Endothelial cell (in vitro differentiated cells): ENCODE results near the gene FTO. TPM values are rescaled to one million over a fixed set of nuclear protein-coding genes. Genes with fewer than 3 reads are reported as not detected.
"Not testable (repeated sequence)": the region's sequence is repeated elsewhere in the genome, so short reads cannot be mapped to it uniquely, and the experiment has no call there.

Experiments used
- DNase-seq: peaks from one replicate; pipeline ENCODE4 v3.0.0; 2021; ENCODE audit warnings: low spot score
- H3K27ac Mint-ChIP-seq: one replicate; pipeline ENCODE4 v1.8.0; 2021; ENCODE audit warnings: mixed read lengths, inconsistent platforms; ENCODE audit not compliant: unreplicated experiment
- H3K27me3 Mint-ChIP-seq: one replicate; pipeline ENCODE4 v1.8.0; 2021; ENCODE audit warnings: mild to moderate bottlenecking, moderate library complexity, mixed read lengths, inconsistent platforms; ENCODE audit not compliant: unreplicated experiment
- H3K36me3 Mint-ChIP-seq: one replicate; pipeline ENCODE4 v1.8.0; 2021; ENCODE audit warnings: mild to moderate bottlenecking, low read depth, mixed read lengths, inconsistent platforms; ENCODE audit not compliant: unreplicated experiment
- H3K4me1 Mint-ChIP-seq: one replicate; pipeline ENCODE4 v1.8.0; 2021; ENCODE audit warnings: mild to moderate bottlenecking, mixed read lengths, inconsistent platforms; ENCODE audit not compliant: unreplicated experiment
- H3K4me3 Mint-ChIP-seq: one replicate; pipeline ENCODE4 v1.8.0; 2021; ENCODE audit warnings: mild to moderate bottlenecking, mixed read lengths, inconsistent platforms; ENCODE audit not compliant: unreplicated experiment
- H3K9me3 Mint-ChIP-seq: one replicate; pipeline ENCODE4 v1.8.0; 2021; ENCODE audit warnings: mixed read lengths, inconsistent platforms; ENCODE audit not compliant: unreplicated experiment
- total RNA-seq: library from RNA; stranded (reverse); fragmentation: NEBNext Ultra II Directional; extraction: Animal tissue kit (Norgen Biotek cat#: 25700); gene quantifications from one replicate; pipeline ENCODE4 v1.2.1, GENCODE V29; 2021; ENCODE audit not compliant: unreplicated experiment
- TF ChIP-seq, protein P1 (sequence below): fragments of 200-600 bp; sonication (generic); IDR thresholded peaks from one replicate; pipeline ENCODE4 v1.5.0; 2021; ENCODE audit warnings: antibody characterized with exemption; ENCODE audit not compliant: unreplicated experiment

The FTO gene
- total RNA-seq, 1 donor from 2014 or later = 83.8 TPM

GRCh38 chr16:53840456-53840855, 136.5 kb downstream of the FTO start:
- TF ChIP-seq, protein P1, sequence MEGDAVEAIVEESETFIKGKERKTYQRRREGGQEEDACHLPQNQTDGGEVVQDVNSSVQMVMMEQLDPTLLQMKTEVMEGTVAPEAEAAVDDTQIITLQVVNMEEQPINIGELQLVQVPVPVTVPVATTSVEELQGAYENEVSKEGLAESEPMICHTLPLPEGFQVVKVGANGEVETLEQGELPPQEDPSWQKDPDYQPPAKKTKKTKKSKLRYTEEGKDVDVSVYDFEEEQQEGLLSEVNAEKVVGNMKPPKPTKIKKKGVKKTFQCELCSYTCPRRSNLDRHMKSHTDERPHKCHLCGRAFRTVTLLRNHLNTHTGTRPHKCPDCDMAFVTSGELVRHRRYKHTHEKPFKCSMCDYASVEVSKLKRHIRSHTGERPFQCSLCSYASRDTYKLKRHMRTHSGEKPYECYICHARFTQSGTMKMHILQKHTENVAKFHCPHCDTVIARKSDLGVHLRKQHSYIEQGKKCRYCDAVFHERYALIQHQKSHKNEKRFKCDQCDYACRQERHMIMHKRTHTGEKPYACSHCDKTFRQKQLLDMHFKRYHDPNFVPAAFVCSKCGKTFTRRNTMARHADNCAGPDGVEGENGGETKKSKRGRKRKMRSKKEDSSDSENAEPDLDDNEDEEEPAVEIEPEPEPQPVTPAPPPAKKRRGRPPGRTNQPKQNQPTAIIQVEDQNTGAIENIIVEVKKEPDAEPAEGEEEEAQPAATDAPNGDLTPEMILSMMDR = no peak
- no peak for DNase-seq
- Mint-ChIP-seq H3K27me3 (no peaks in the 10 kb centered on the region), H3K4me1 (peaks cover 2% of the 10 kb centered on the region), H3K9me3 (no peaks in the 10 kb centered on the region), H3K4me3 (no peak overlapping the region), H3K27ac (no peak overlapping the region), H3K36me3 (no peaks in the 10 kb centered on the region)

GRCh38 chr16:53841884-53842283, 137.9 kb downstream of the FTO start:
- Mint-ChIP-seq H3K27me3 (no peaks in the 10 kb centered on the region), H3K36me3 (no peaks in the 10 kb centered on the region), H3K27ac (no peak overlapping the region), H3K4me3 (no peak overlapping the region), H3K9me3 (no peaks in the 10 kb centered on the region), H3K4me1 (peaks cover 2% of the 10 kb centered on the region)
- TF ChIP-seq, protein P1 = no peak
- DNase-seq = no peak

DNA sequence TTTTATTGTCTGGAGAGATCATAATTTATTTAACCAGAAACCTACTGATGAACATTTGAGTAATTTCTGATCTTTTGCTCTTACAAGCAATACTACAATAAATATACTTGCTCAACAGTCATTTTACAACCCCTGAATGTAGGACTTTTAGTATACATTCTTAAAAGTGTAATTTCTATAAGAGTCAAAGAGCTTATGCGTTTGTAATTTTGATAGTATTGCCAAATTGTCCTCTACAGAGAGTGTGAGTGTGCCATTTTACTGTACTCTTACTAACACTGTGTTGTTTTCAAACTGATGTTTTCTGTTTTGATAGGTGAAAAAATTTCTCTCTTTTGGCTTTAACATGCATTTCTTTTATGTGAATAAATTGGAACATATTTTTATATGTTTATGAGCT, 139.1 kb downstream of the FTO start:
- TF ChIP-seq, protein P1 = no peak
- Mint-ChIP-seq H3K9me3 (no peaks in the 10 kb centered on the region), H3K4me1 (peaks cover 2% of the 10 kb centered on the region), H3K36me3 (no peaks in the 10 kb centered on the region), H3K4me3 (no peak overlapping the region), H3K27me3 (no peaks in the 10 kb centered on the region), H3K27ac (no peak overlapping the region)
- DNase-seq = no peak

DNA sequence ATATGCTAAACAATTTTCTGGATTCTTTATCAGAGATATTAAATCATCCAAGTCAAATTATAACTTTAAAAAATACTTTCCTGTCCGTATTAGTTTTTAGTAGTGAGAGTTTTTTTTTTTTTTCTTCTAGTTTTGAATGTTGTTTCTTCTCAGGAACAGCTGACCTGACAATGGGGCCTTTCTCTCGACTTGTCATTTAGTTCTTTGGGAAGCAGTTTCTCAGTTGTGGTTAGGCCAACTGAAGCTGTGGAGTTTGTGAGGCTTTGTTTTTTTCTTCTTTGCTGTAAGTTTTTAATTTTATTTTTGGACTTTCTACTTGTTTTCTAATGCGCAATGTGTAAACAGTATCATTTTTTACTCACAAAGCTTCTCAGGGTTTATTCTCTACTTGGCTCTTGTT, 140.8 kb downstream of the FTO start:
- no peaks in the 10 kb centered on the region for H3K9me3 Mint-ChIP-seq
- H3K27me3 Mint-ChIP-seq = no peaks in the 10 kb centered on the region
- peaks cover 6% of the 10 kb centered on the region for H3K4me1 Mint-ChIP-seq
- no peak overlapping the region for H3K27ac Mint-ChIP-seq
- H3K36me3 Mint-ChIP-seq = no peaks in the 10 kb centered on the region
- no peak overlapping the region for H3K4me3 Mint-ChIP-seq
- TF ChIP-seq, protein P1 = no peak
- no peak for DNase-seq

GRCh38 chr16:53846549-53846948, 142.6 kb downstream of the FTO start:
- H3K9me3 Mint-ChIP-seq, H3K4me3 Mint-ChIP-seq, H3K27me3 Mint-ChIP-seq, H3K36me3 Mint-ChIP-seq, DNase-seq, H3K4me1 Mint-ChIP-seq, H3K27ac Mint-ChIP-seq: not testable (repeated sequence)

- H3K4me3 Mint-ChIP-seq = no peak overlapping the region
- no peak for DNase-seq
- TF ChIP-seq, protein P1 = no peak
- no peaks in the 10 kb centered on the region for H3K9me3 Mint-ChIP-seq
- H3K27me3 Mint-ChIP-seq = no peaks in the 10 kb centered on the region
- no peak overlapping the region for H3K27ac Mint-ChIP-seq
- no peaks in the 10 kb centered on the region for H3K36me3 Mint-ChIP-seq
- peaks cover 8% of the 10 kb centered on the region for H3K4me1 Mint-ChIP-seq
Observed at GRCh38 chr16:53846971-53847370, 143.0 kb downstream of the FTO start.
